H1 (cell line): ENCODE results near the gene TMEM168. TPM values are rescaled to one million over a fixed set of nuclear protein-coding genes. Genes with fewer than 3 reads are reported as not detected.

Experiments used
- CTCF ChIA-PET: fragments of 300-600 bp; sonication (Branson Sonifier 250); formaldehyde crosslinking; loops from one replicate; lab custom pipeline; 2021; ENCODE audit not compliant: partially characterized antibody; lab: Charles Lee
- POLR2A ChIA-PET: fragments of 300-600 bp; sonication (Branson Sonifier 250); formaldehyde crosslinking; loops from one replicate; lab custom pipeline; 2021; ENCODE audit warnings: inconsistent platforms; ENCODE audit not compliant: partially characterized antibody; lab: Charles Lee
- DNase-seq, 2 experiments: peaks; one replicate each; pipeline versions ENCODE4 v3.0.0 to v3.0.0-alpha.2; 2010 to 2022; ENCODE audit warnings: low spot score in 2 of 2, low read depth in 1 of 2, mixed read lengths in 1 of 2
- FAIRE-seq: peaks from 2 replicates; lab custom pipeline; 2011; peaks lifted over from hg19 to GRCh38; lab: Jason Lieb, UNC
- H2AFZ ChIP-seq: 2 replicates; pipeline ENCODE4 v1.8.1; 2012; ENCODE audit warnings: low read length, inconsistent platforms
- H2AK5ac ChIP-seq: 2 replicates; pipeline ENCODE4 v1.6.1; 2013; ENCODE audit warnings: low read depth, low read length
- H2BK120ac ChIP-seq: replicated peaks from 2 replicates; pipeline ENCODE3; 2013; ENCODE audit warnings: low read depth, low read length, inconsistent platforms
- H2BK12ac ChIP-seq: 2 replicates; pipeline ENCODE4 v1.6.1; 2013; ENCODE audit warnings: low read depth, low read length
- H2BK15ac ChIP-seq: 2 replicates; pipeline ENCODE4 v1.6.1; 2013; ENCODE audit warnings: low read length
- H2BK20ac ChIP-seq: 2 replicates; pipeline ENCODE4 v1.6.1; 2013; ENCODE audit warnings: low read length
- H2BK5ac ChIP-seq: 2 replicates; pipeline ENCODE4 v1.6.1; 2013; ENCODE audit warnings: low read depth, low read length
- H3K14ac ChIP-seq: 2 replicates; pipeline ENCODE4 v1.6.1; 2013; ENCODE audit warnings: inconsistent platforms; ENCODE audit not compliant: insufficient read length
- H3K18ac ChIP-seq: 2 replicates; pipeline ENCODE4 v1.6.1; 2013; ENCODE audit warnings: low read length; ENCODE audit errors: extremely low read depth
- H3K23ac ChIP-seq: 2 replicates; pipeline ENCODE4 v1.6.1; 2013; ENCODE audit warnings: inconsistent platforms; ENCODE audit not compliant: insufficient read length
- H3K23me2 ChIP-seq: 2 replicates; pipeline ENCODE4 v1.6.1; 2013; ENCODE audit warnings: low read depth, low read length
- H3K27ac ChIP-seq: 2 replicates; pipeline ENCODE4 v1.6.1; 2011; ENCODE audit warnings: low read depth, low read length, inconsistent platforms
- H3K27me3 ChIP-seq, 4 experiments: replicated peaks in 1 of 4; 1 replicate in 1 of 4; 2 replicates in 3 of 4; pipeline versions ENCODE4 v1.6.1 to v1.8.1; 2011 to 2013; ENCODE audit warnings: low read length in 3 of 4, mild to moderate bottlenecking in 3 of 4, inconsistent platforms in 2 of 4, mixed read lengths in 2 of 4, moderate library complexity in 1 of 4; ENCODE audit not compliant: control insufficient read depth in 3 of 4, insufficient read depth in 3 of 4; ENCODE audit errors: extremely low read depth in 1 of 4
- H3K36me3 ChIP-seq, 4 experiments: 2 replicates each; pipeline versions ENCODE4 v1.6.1 to v1.8.1; 2011 to 2013; ENCODE audit warnings: mild to moderate bottlenecking in 4 of 4, low read length in 3 of 4, moderate library complexity in 2 of 4, control low read depth in 1 of 4, inconsistent platforms in 1 of 4; ENCODE audit not compliant: insufficient read depth in 4 of 4, control insufficient read depth in 2 of 4
- H3K4ac ChIP-seq: replicated peaks from 2 replicates; pipeline ENCODE3; 2013; ENCODE audit warnings: low read length, low read depth, mixed read lengths, inconsistent platforms; ENCODE audit not compliant: insufficient read length
- H3K4me1 ChIP-seq, 4 experiments: replicated peaks in 1 of 4; 1 replicate in 1 of 4; 2 replicates in 3 of 4; pipeline versions ENCODE4 v1.6.1 to v1.8.1; 2011 to 2013; ENCODE audit warnings: low read length in 3 of 4, inconsistent platforms in 2 of 4, mixed read lengths in 1 of 4; ENCODE audit not compliant: insufficient read depth in 4 of 4, control insufficient read depth in 3 of 4
- H3K4me2 ChIP-seq, 2 experiments: 2 replicates each; pipeline versions ENCODE4 v1.6.1 to v1.8.1; 2011 to 2013; ENCODE audit warnings: low read depth in 2 of 2, low read length in 2 of 2, control low read depth in 1 of 2, inconsistent platforms in 1 of 2, mild to moderate bottlenecking in 1 of 2; ENCODE audit not compliant: insufficient read depth in 1 of 2
- H3K4me3 ChIP-seq, 4 experiments: fragments of 200-600, 300-600 bp in 1 of 4; sonication (generic), shearing (Covaris generic), sonication (Bioruptor Twin) in 1 of 4; 2 replicates each; pipeline versions ENCODE4 v1.5.1 to v1.8.1; 2011 to 2016; ENCODE audit warnings: low read length in 4 of 4, low read depth in 3 of 4, control low read depth in 2 of 4, inconsistent platforms in 2 of 4, mild to moderate bottlenecking in 2 of 4, mixed read lengths in 1 of 4, moderate library complexity in 1 of 4; ENCODE audit not compliant: insufficient read depth in 2 of 4; ENCODE audit errors: extremely low read depth in 1 of 4
- H3K56ac ChIP-seq: replicated peaks from 2 replicates; pipeline ENCODE3; 2013; ENCODE audit warnings: low read depth, mild to moderate bottlenecking, mixed read lengths, low read length, inconsistent platforms; ENCODE audit not compliant: insufficient read length
- H3K79me1 ChIP-seq: 2 replicates; pipeline ENCODE4 v1.6.1; 2013; ENCODE audit warnings: low read depth, low read length, control low read depth
- H3K79me2 ChIP-seq, 2 experiments: 2 replicates each; pipeline versions ENCODE4 v1.6.1 to v1.8.1; 2012 to 2013; ENCODE audit warnings: low read length in 2 of 2, mild to moderate bottlenecking in 2 of 2, inconsistent platforms in 1 of 2; ENCODE audit not compliant: insufficient read depth in 2 of 2, control insufficient read depth in 1 of 2
- H3K9ac ChIP-seq, 4 experiments: replicated peaks in 1 of 4; 1 replicate in 1 of 4; 2 replicates in 3 of 4; pipeline versions ENCODE4 v1.6.1 to v1.8.1; 2011 to 2013; ENCODE audit warnings: low read depth in 3 of 4, low read length in 3 of 4, control low read depth in 2 of 4, mild to moderate bottlenecking in 2 of 4, moderate library complexity in 2 of 4, inconsistent platforms in 1 of 4; ENCODE audit errors: extremely low read depth in 1 of 4
- H3K9me3 ChIP-seq, 2 experiments: 2 replicates each; pipeline versions ENCODE4 v1.6.1 to v1.8.1; 2012 to 2013; ENCODE audit warnings: mild to moderate bottlenecking in 2 of 2, moderate library complexity in 2 of 2, control low read depth in 1 of 2, inconsistent platforms in 1 of 2, low read depth in 1 of 2, low read length in 1 of 2, mixed read lengths in 1 of 2; ENCODE audit not compliant: insufficient read depth in 2 of 2
- H4K20me1 ChIP-seq, 2 experiments: replicated peaks in 1 of 2; 2 replicates each; pipeline versions ENCODE3 to v1.8.1; 2011 to 2013; ENCODE audit warnings: inconsistent platforms in 2 of 2, low read length in 2 of 2, mild to moderate bottlenecking in 1 of 2; ENCODE audit not compliant: insufficient read depth in 2 of 2, control insufficient read depth in 1 of 2
- H4K5ac ChIP-seq: 2 replicates; pipeline ENCODE4 v1.6.1; 2013; ENCODE audit warnings: low read length, low read depth, mixed read lengths, inconsistent platforms; ENCODE audit not compliant: insufficient read length
- H4K8ac ChIP-seq: 2 replicates; pipeline ENCODE4 v1.8.0; 2013; ENCODE audit warnings: mild to moderate bottlenecking, moderate library complexity, low read length, inconsistent platforms; ENCODE audit not compliant: insufficient read depth; ENCODE audit errors: extremely low read depth
- H4K91ac ChIP-seq: replicated peaks from 2 replicates; pipeline ENCODE3; 2013; ENCODE audit warnings: low read length, mixed read lengths, inconsistent platforms; ENCODE audit not compliant: insufficient read length
- BCL11A ChIP-seq, 2 experiments: IDR thresholded peaks; one replicate each; pipeline ENCODE4 v1.6.1; 2011; ENCODE audit warnings: low read depth in 2 of 2, low read length in 2 of 2, mild to moderate bottlenecking in 2 of 2
- NRF1 ChIP-seq: IDR thresholded peaks from 2 replicates; pipeline ENCODE4 v1.6.1; 2011; ENCODE audit warnings: mild to moderate bottlenecking, low read depth, low read length, improper control_type of control experiment
- POLR2A ChIP-seq, 2 experiments: IDR thresholded peaks; 1 replicate in 1 of 2; 2 replicates in 1 of 2; pipeline ENCODE4 v1.6.1; 2011; ENCODE audit warnings: low read depth in 2 of 2, low read length in 2 of 2, mild to moderate bottlenecking in 2 of 2; ENCODE audit errors: control extremely low read depth in 1 of 2
- SIN3A ChIP-seq, 2 experiments: IDR thresholded peaks in 1 of 2; conservative IDR thresholded peaks in 1 of 2; 2 replicates each; pipeline ENCODE4 v1.6.1; 2011 to 2012; ENCODE audit warnings: low read length in 2 of 2, improper control_type of control experiment in 1 of 2, low read depth in 1 of 2, mild to moderate bottlenecking in 1 of 2
- SP1 ChIP-seq: IDR thresholded peaks from 2 replicates; pipeline ENCODE4 v1.6.1; 2011; ENCODE audit warnings: low read depth, low read length
- SRF ChIP-seq: IDR thresholded peaks from 2 replicates; pipeline ENCODE4 v1.6.1; 2011; ENCODE audit warnings: mild to moderate bottlenecking, low read depth, low read length, moderate library complexity
- ZNF274 ChIP-seq: IDR thresholded peaks from 2 replicates; pipeline ENCODE4 v1.7.0; 2012; ENCODE audit warnings: low read length, borderline replicate concordance; ENCODE audit errors: extremely low read depth
- polyA plus RNA-seq, 7 experiments: library from polyadenylated mRNA; depleted of rRNA in 3 of 7; stranded (reverse) in 5 of 7; unstranded in 2 of 7; fragments of >200 nt in 5 of 7; fragments of 200-250 nt in 2 of 7; gene quantifications; 1 replicate in 5 of 7; 2 replicates in 1 of 7; 4 replicates in 1 of 7; pipeline versions ENCODE4 v1.2.1 to v1.2.3, GENCODE V29; 2011 to 2013; ENCODE audit warnings: missing spikeins in 2 of 7, mixed read lengths in 2 of 7
- total RNA-seq: library from RNA; stranded (reverse); fragmentation: NEBNext Ultra II Directional; extraction: Animal tissue kit (Norgen Biotek cat#: 25700); gene quantifications from 2 replicates; pipeline ENCODE4 v1.2.1, GENCODE V29; 2021

Gene TMEM168
- total and polyA plus RNA-seq, 2 of the 8 experiments (the other 6 are each of a cell fraction or from before 2014, with no cell fraction given) = 8.9 to 11.1 TPM

GRCh38 chr7:112777406-112777805, 12.8 kb downstream of the TMEM168 start:
- CTCF ChIA-PET = no interaction called here
- no peaks in the 10 kb centered on the region for H3K9me3 ChIP-seq
- FAIRE-seq = no peak

More at GRCh38 chr7:112777406-112777805, 12.8 kb downstream of the TMEM168 start:
- Histone ChIP-seq H3K4me1 (no peaks in the 10 kb centered on the region), H2AK5ac (no peak overlapping the region), H4K20me1 (no peaks in the 10 kb centered on the region), H3K36me3 (no peaks in the 10 kb centered on the region), H3K79me2 (no peaks in the 10 kb centered on the region), H3K23me2 (no peaks in the 10 kb centered on the region; the same call in 1 of the 2 replicates), H3K14ac (no peak overlapping the region), H3K4me2 (no peak overlapping the region), H2BK15ac (no peak overlapping the region), H3K18ac (no peak overlapping the region), H3K9ac (no peak overlapping the region), H4K8ac (no peak overlapping the region), H2AFZ (no peak overlapping the region), H3K79me1 (no peaks in the 10 kb centered on the region), H2BK12ac (no peak overlapping the region), H4K91ac (no peak overlapping the region), H2BK5ac (no peak overlapping the region), H4K5ac (no peak overlapping the region), H3K4me3 (no peak overlapping the region), H2BK20ac (no peak overlapping the region), H3K56ac (no peak overlapping the region), H3K23ac (no peak overlapping the region), H3K27me3 (no peaks in the 10 kb centered on the region), H3K4ac (no peak overlapping the region), H2BK120ac (no peak overlapping the region), H3K27ac (no peak overlapping the region)
- TF ChIP-seq NRF1 (no peak), SRF (no peak), BCL11A (IDR thresholded peaks at IDR 0.05; ENCODE audit: low read depth in 2 of 2, low read length in 2 of 2) (no peak), SIN3A (conservative IDR thresholded peaks at IDR 0.05 in 1 of 2, IDR thresholded peaks at IDR 0.05 in 1 of 2; ENCODE audit: low read depth in 1 of 2, low read length in 2 of 2) (no peak), POLR2A (IDR thresholded peaks at IDR 0.05; ENCODE audit: control extremely low read depth in 1 of 2, low read depth in 2 of 2, low read length in 2 of 2) (no peak), SP1 (no peak), ZNF274 (no peak)
- DNase-seq = no peak
- POLR2A ChIA-PET = no interaction called here
